Iris pigment epithelial cell (primary cell): ENCODE data around the gene KCNJ14.

Experiments used
- DNase-seq: peaks from one replicate; pipeline ENCODE4 v3.0.0-alpha.2; 2011; ENCODE audit warnings: low read depth

Gene KCNJ14

DNA sequence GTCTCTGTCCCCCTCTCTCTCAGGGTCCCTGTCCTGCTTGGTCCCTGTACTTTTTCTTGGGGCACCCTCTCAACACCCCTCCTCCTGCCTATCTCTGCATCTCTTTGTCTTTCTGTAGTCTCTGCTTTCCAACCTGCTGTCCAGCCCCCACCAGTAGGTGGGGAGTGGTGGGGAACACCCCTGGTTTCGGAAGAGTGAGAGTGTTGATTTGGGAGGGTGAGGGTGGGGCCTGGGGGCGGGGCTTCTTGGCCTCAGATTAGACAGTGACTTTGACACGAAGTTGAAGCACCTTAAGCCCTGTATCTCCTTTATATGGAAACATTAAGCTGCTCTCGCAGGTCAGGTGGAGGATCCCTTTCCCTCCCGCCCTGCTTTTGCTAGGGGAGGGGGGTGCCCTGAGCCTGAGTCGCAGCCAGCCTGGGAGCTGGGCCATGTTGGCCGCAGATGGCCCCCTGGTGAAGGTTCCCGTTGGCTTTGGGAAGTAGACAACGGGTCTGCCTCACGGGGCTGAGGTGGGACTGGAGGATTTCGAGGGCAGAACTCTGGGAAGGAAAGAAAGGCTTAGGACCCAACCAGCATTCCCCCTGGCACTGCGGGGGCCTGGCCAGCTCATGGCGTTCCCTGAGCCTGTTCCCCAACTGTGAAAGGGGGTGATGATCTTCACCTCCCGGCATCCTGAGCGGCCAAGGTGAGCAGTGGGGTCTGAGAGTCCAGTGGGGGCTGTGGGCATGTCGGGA lies at the start of gene KCNJ14:
Gene KCNJ14 (plus strand): TSS at position 404 of the 737 bp plus-strand sequence. CDS start 6,151 bp downstream, outside the sequence.
- no peak for DNase-seq

DNA sequence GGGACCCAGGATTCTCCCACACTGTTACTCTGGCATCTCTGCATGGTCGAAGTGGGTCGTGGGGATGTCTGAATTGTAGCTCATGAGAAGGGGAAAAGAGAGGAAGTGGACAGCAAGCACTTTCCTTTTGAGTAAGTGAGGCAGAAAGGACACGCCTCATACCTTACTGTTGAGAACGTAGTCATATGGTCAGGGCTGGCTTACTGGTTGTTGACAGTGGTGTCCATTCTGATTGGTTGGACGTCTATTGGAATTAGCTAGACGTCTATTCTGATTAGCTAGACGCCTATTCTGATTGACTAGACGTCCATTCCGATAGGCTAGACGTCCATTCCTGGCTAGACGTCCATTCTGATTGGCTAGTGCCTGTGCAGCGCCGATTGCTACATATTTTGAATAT lies 49.5 kb upstream of the KCNJ14 start:
- DNase-seq: no peak

DNA sequence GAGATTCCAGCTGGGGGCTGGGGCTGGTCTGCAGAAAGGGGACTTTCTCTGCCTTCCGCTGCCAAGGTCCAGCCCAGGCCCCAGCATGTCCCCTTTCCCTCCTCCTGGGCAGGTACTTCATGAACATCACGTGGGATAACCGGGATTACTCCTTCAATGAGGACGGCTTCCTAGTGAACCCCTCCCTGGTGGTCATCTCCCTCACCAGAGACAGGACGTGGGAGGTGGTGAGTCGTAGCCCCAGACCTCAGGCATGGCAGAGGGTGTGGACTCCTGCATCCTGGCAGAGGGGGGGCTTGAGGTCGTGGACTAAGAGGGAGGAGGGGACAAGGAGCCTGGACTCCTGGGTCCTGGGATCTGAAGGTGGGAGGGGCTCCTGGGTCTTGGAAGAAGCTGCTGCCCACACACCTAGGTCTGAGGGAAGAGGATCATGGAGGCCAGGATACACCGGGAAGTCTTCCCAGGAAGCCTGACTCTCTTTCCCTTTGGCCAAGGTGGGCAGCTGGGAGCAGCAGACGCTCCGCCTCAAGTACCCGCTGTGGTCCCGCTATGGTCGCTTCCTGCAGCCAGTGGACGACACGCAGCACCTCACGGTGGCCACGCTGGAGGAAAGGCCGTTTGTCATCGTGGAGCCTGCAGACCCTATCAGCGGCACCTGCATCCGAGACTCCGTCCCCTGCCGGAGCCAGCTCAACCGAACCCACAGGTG lies 41.3 kb upstream of the KCNJ14 start:
- no peak for DNase-seq

DNA sequence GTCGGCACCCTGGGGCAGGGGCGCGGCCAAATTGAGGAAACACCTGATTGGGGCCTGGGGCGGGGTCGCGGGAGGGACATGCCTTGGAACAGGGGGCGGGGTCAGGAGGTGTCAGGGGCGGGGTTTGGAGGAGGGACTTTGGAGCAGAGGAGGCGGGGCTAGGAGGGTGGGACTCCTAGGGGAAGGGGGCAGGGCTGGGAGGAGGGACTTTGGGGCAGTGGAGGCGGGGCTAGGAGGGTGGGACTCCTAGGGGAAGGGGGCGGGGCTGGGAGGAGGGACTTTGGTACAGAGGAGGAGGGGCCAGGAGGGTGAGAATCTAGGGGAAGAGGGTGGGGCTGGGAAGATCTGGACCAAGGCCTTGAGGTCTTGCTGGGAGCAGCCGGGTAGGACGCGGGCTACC lies 40.0 kb upstream of the KCNJ14 start:
- peak; percentile 81 for DNase-seq

- DNase-seq: no peak
Observed at GRCh38 chr19:48415806-48416221, 39.6 kb upstream of the KCNJ14 start.

- DNase-seq: no peak
Observed at GRCh38 chr19:48417421-48417820, 38.0 kb upstream of the KCNJ14 start.

- DNase-seq: no peak
Observed at GRCh38 chr19:48418317-48419064, 36.9 kb upstream of the KCNJ14 start.

GRCh38 chr19:48419158-48419920 lies 36.0 kb upstream of the KCNJ14 start:
- DNase-seq: peak; percentile 42

DNA sequence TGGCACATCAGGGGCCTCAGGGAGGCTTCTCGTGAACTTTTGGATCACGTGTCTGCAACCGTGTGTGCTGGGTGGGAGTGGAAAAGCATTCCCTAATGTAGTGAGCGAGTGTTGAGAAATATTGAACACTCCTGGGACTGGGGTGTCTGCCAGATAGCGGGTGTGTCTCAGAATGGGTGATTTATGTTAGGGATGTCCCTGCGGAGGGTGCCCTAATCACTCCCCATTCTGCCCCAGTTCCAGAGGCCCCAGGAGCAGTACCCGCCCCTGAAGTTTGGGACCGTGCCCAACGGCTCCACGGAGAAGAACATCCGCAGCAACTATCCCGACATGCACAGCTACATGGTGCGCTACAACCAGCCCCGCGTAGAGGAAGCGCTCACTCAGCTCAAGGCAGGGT lies 33.8 kb upstream of the KCNJ14 start:
- no peak for DNase-seq

GRCh38 chr19:48424694-48425219 lies 30.6 kb upstream of the KCNJ14 start:
- peak; percentile 77 for DNase-seq

- no peak for DNase-seq
Observed at GRCh38 chr19:48428670-48429069, 26.7 kb upstream of the KCNJ14 start.

GRCh38 chr19:48433337-48433736 lies 22.0 kb upstream of the KCNJ14 start:
- DNase-seq: no peak

DNA sequence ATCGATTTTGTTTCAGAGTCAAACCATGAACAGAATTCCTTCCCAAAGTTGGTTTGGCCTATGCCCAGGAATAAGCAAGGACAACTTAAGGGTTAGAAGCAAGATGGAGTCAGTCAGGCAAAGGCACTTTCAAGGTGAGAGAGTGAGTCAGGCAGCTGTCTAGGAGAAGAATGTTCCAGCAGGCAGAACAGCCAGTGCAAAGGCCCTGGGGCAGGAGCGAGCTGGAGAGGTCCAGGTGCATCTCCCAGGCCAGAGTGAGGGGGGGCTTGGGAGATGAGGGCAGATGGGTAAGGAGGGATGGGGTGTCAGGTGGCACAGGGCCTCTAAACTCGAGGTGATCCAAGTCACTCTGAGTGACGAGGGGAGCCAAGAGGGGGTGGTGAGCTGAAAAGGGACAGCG lies 18.8 kb upstream of the KCNJ14 start:
- no peak for DNase-seq

- no peak for DNase-seq
Observed at GRCh38 chr19:48441360-48442050, 13.9 kb upstream of the KCNJ14 start.

- DNase-seq: no peak
Observed at GRCh38 chr19:48442116-48443035, 13.0 kb upstream of the KCNJ14 start.

DNA sequence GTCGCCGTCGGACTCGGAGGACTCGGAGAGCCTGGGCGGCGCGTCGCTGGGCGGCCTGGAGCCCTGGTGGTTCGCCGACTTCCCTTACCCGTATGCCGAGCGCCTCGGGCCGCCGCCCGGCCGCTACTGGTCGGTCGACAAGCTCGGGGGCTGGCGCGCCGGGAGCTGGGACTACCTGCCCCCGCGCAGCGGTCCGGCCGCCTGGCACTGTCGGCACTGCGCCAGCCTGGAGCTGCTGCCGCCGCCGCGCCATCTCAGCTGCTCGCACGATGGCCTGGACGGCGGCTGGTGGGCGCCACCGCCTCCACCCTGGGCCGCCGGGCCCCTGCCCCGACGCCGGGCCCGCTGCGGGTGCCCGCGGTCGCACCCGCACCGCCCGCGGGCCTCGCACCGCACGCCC lies 12.1 kb upstream of the KCNJ14 start:
- DNase-seq: peak; percentile 26

DNA sequence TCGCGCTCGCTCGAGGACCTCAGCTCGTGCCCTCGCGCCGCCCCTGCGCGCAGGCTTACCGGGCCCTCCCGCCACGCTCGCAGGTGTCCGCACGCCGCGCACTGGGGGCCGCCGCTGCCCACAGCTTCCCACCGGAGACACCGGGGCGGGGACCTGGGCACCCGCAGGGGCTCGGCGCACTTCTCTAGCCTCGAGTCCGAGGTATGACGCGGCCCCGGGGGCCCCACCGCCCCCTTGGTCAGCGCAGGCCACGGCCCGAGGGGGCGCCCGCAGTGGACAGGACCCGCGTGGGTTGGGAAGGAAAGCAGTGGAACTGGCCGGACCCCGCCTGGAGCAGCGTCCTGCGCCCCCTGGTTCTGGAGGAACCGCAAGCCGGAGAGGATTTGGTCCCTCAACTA lies 11.6 kb upstream of the KCNJ14 start:
- DNase-seq: no peak

DNA sequence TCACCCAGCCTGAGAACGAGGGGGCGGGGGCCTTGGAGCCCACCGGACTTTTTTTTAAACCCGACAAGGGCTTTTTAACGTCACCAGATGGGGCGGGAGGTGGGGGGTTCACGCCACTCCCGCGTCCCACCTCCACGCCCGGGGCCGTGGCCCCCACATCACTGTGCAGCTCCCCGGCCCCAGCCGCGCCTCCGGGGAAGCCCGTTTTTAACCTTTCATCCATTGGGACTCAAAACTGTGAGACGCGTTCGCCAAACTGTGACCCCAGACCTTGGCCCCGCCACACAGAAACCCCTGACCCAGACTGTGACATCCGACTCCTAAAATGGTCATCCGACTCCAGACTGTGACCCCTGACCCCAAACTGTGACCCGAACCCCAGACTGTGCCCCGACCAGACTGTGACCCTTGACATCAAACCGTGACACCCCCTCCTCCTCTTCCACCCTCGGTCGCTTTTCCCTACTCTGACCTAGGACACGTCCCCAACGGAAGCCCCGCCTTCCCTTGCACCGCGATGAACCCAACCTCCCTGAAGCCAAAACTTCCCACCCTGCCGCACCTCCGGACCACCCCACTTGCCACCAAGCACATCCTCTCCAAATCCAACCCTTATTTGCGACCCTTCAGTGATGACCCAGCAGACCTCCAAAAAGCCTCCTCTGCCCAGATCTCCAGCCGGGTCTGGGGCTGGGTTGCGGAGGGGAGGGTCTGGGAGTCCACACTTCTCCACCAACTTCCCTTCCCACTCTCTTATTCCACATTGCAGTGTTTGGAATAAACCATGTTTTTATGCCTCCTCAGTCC lies 11.0 kb upstream of the KCNJ14 start:
- no peak for DNase-seq

GRCh38 chr19:48444936-48445200 lies 10.5 kb upstream of the KCNJ14 start:
- no peak for DNase-seq

- DNase-seq: peak; percentile 93
Observed at GRCh38 chr19:48445256-48445605, 10.1 kb upstream of the KCNJ14 start.
